OCI-LY7 (cell line): ENCODE data around the gene JPT1. TPM values are rescaled to one million over a fixed set of nuclear protein-coding genes. Genes with fewer than 3 reads are reported as not detected.

Source experiments
- BruUV-seq: library from RNA; stranded (reverse); fragments of 400-500 nt; replicated peaks from 2 replicates; lab custom pipeline; 2021; lab: Mats Ljungman, UMichigan
- CTCF ChIA-PET: fragments of 300-600 bp; sonication (Branson Sonifier 250); formaldehyde crosslinking; loops from one replicate; lab custom pipeline; 2022; ENCODE audit warnings: antibody characterized with exemption; ENCODE audit not compliant: unreplicated experiment; lab: Charles Lee
- POLR2A ChIA-PET: fragments of 300-600 bp; sonication (Branson Sonifier 250); formaldehyde crosslinking; loops from one replicate; lab custom pipeline; 2022; ENCODE audit warnings: antibody characterized with exemption; lab: Charles Lee
- DNase-seq: peaks from one replicate; pipeline ENCODE4 v3.0.0-alpha.2; 2015; ENCODE audit warnings: low spot score
- H2AFZ ChIP-seq: fragments of 200-600 bp; sonication (generic), shearing (Covaris generic); 2 replicates; pipeline ENCODE4 v1.6.1; 2014; ENCODE audit warnings: mild to moderate bottlenecking, antibody characterized with exemption, low read length, moderate library complexity
- H3K27ac ChIP-seq: fragments of 200-600 bp; sonication (generic); 2 replicates; pipeline ENCODE4 v1.5.1; 2014; ENCODE audit warnings: mixed run types, low read depth, mild to moderate bottlenecking, moderate library complexity, low read length, inconsistent platforms; ENCODE audit not compliant: poor library complexity, severe bottlenecking
- H3K36me3 ChIP-seq: fragments of 200-600 bp; sonication (generic); 2 replicates; pipeline ENCODE4 v1.6.1; 2014; ENCODE audit warnings: mild to moderate bottlenecking, antibody characterized with exemption, low read length, moderate library complexity, mixed read lengths; ENCODE audit not compliant: insufficient read depth
- H3K4me1 ChIP-seq: fragments of 200-600 bp; sonication (generic); 2 replicates; pipeline ENCODE4 v1.5.1; 2014; ENCODE audit warnings: mild to moderate bottlenecking, low read length; ENCODE audit not compliant: insufficient read depth, poor library complexity, severe bottlenecking
- H3K4me2 ChIP-seq: fragments of 200-600 bp; sonication (generic); 2 replicates; pipeline ENCODE4 v1.6.1; 2014; ENCODE audit warnings: mild to moderate bottlenecking, low read length
- H3K4me3 ChIP-seq: fragments of 200-600 bp; sonication (generic); 2 replicates; pipeline ENCODE4 v1.5.1; 2014; ENCODE audit warnings: mild to moderate bottlenecking, low read depth, low read length; ENCODE audit not compliant: poor library complexity, severe bottlenecking
- H3K79me2 ChIP-seq: fragments of 200-600 bp; sonication (generic); 2 replicates; pipeline ENCODE4 v1.6.1; 2016; ENCODE audit warnings: low read depth, mild to moderate bottlenecking, low read length, moderate library complexity, mixed read lengths; ENCODE audit not compliant: insufficient read depth
- H3K9me2 ChIP-seq: fragments of 200-600 bp; sonication (generic); 2 replicates; pipeline ENCODE4 v1.6.1; 2016; ENCODE audit warnings: mild to moderate bottlenecking, low read length, mixed read lengths; ENCODE audit not compliant: insufficient read depth
- H3K9me3 ChIP-seq: fragments of 200-600 bp; sonication (generic); 2 replicates; pipeline ENCODE4 v1.6.1; 2014; ENCODE audit warnings: mild to moderate bottlenecking, mixed run types, low read length, mixed read lengths
- H4K20me1 ChIP-seq: fragments of 200-600 bp; sonication (generic); 2 replicates; pipeline ENCODE4 v1.6.1; 2014; ENCODE audit warnings: mild to moderate bottlenecking, antibody characterized with exemption, low read length, moderate library complexity, mixed read lengths; ENCODE audit not compliant: insufficient read depth
- EZH2phosphoT487 ChIP-seq: fragments of 200-600 bp; sonication (generic); IDR thresholded peaks from 2 replicates; pipeline ENCODE4 v1.6.1; 2018; ENCODE audit warnings: low read depth, borderline replicate concordance, mild to moderate bottlenecking, mixed run types, antibody characterized with exemption, low read length, moderate library complexity, mixed read lengths
- intact Hi-C: fragments of 100-400 bp; cut with micrococcal nuclease; formaldehyde crosslinking; loops from one replicate; pipeline ENCODE4 v1.10.0; 2022; ENCODE audit not compliant: unreplicated experiment
- total RNA-seq, 2 experiments: library from RNA; depleted of rRNA in 1 of 2; stranded (reverse); fragments of >200 nt in 1 of 2; shearing (Covaris generic) in 1 of 2; gene quantifications; 2 replicates each; pipeline ENCODE4 v1.2.3, GENCODE V29; 2014 to 2022
- TF ChIP-seq, protein P1 (sequence below): fragments of 200-600 bp; sonication (generic); conservative IDR thresholded peaks from 2 replicates; pipeline ENCODE4 v1.5.1; 2014; ENCODE audit warnings: mild to moderate bottlenecking, antibody characterized with exemption, low read length, moderate library complexity, mixed read lengths

The JPT1 gene
- total RNA-seq, 2 experiments from 2014 or later: 121 to 251 TPM

DNA sequence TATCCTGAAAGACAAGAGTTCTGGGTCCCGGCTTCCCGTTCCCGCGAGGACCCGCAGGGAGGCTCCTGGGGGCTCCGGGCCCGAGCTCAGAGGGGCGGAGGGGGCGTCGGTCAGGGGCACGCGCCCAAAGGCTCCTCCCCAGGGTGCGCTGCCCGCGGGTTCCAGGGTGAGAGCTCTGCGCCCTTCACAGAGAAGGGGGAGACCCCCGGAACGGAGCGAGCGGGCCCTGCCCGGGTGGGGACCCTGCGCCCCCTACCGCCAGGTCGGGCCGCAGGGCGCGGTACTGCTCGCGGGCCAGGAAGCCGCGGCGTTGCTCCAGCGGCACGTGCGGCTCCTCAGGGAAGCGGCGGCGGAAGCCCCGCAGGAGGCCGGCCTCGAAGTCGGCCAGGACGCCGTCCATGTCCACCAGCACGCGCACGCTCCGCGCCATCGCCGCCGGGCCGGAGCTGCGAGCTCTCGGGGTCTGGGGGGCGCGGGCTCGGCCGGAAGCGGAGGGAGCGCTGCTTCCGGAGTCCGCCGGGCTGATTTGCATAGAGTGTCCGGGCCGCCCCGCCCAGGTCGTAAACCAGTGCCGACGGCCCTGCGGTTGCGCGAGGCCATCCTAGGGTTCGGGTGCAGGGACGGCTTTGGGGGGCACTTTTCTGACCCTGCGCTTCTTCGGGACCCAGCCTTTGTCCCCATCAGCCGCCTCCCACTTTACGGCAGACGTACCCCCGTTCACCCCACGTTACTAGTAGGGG, 22.9 kb downstream of the JPT1 start, which contains the start of gene NT5C:
Gene NT5C (minus strand): TSS at position 465 of the 740 bp plus-strand sequence. CDS start 35 bp downstream, at position 430.
- Histone ChIP-seq H3K9me3 (no peaks in the 10 kb centered on the region), H3K27ac (peak within 1 kb of the TSS; percentile 69), H3K9me2 (no peaks in the 10 kb centered on the region), H3K4me2 (peak within 1 kb of the TSS; percentile 76), H3K36me3 (peaks cover 43% of the 10 kb centered on the region), H3K4me3 (peak within 1 kb of the TSS; percentile 89), H3K79me2 (peaks cover 17% of the 10 kb centered on the region), H3K4me1 (peaks cover 28% of the 10 kb centered on the region), H2AFZ (peak within 1 kb of the TSS; percentile 61), H4K20me1 (peaks cover 10% of the 10 kb centered on the region)
- TF ChIP-seq EZH2phosphoT487: no peak
- TF ChIP-seq, protein P1, sequence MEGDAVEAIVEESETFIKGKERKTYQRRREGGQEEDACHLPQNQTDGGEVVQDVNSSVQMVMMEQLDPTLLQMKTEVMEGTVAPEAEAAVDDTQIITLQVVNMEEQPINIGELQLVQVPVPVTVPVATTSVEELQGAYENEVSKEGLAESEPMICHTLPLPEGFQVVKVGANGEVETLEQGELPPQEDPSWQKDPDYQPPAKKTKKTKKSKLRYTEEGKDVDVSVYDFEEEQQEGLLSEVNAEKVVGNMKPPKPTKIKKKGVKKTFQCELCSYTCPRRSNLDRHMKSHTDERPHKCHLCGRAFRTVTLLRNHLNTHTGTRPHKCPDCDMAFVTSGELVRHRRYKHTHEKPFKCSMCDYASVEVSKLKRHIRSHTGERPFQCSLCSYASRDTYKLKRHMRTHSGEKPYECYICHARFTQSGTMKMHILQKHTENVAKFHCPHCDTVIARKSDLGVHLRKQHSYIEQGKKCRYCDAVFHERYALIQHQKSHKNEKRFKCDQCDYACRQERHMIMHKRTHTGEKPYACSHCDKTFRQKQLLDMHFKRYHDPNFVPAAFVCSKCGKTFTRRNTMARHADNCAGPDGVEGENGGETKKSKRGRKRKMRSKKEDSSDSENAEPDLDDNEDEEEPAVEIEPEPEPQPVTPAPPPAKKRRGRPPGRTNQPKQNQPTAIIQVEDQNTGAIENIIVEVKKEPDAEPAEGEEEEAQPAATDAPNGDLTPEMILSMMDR: peak; percentile 90
- BruUV-seq: no TSS peak
- intact Hi-C loops: loop anchor here (1.0 to 2.0 kb wide), 3 partner anchors 17 to 51 kb away; partner anchors contain the start of genes JPT1 and SUMO2
- POLR2A ChIA-PET: interaction anchor here (0.6 to 2.3 kb wide), 12 partner anchors 9 to 452 kb away, joined by 3 to 11 read pairs (median 4); partner anchors contain the start of genes ARMC7, MIF4GD and MRPL58
- peak; percentile 95 for DNase-seq
- CTCF ChIA-PET: interaction anchor here (0.5 to 3.4 kb wide), 7 partner anchors 8 to 544 kb away, joined by 3 to 26 read pairs (median 5); partner anchors contain the start of gene MRPL58

DNA sequence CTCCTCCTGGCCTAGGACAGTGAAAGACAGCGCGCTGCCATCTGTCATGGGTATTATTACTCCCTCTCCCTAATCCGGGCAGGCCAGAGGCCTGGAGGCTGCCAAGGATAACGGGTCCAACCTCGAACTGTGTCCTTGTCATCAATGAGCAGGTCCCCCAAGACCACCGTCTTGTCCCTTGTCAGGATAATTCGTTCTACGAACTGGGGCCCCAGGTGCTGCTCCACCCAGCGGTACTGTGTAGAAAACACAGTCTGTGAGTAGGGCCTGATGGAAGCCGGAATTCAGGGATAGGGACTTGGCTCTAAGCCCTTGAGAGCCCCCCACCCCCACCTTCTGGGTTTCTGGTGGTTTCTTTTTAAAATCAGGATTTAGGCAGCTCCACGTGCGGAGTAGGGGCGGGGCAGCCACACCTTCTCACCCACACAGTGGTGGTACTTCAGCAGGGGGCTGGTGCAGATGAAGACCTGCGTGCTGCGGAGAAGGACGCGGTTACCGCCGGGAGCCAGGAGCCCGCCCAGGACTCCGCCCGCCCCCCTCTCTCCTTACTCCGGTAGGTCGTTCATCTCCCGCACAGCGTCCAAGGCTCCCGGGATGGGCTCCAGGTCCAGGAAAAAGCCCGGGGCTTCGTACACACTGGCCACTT, 23.6 kb downstream of the JPT1 start:
- peaks cover 36% of the 10 kb centered on the region for H3K36me3 ChIP-seq
- H2AFZ ChIP-seq: peak overlapping the region; percentile 61
- TSS peak; percentile 69 for BruUV-seq
- H3K4me3 ChIP-seq: peak overlapping the region; percentile 89
- H3K27ac ChIP-seq: peak overlapping the region; percentile 69
- ChIA-PET CTCF (interaction anchor here (0.5 to 3.4 kb wide), 8 partner anchors 8 to 545 kb away, joined by 3 to 26 read pairs (median 6); partner anchors contain the start of gene MRPL58), POLR2A (interaction anchor here (0.6 to 2.3 kb wide), 8 partner anchors 8 to 364 kb away, joined by 3 to 11 read pairs (median 6); partner anchors contain the start of genes ARMC7 and MRPL58)
- peak overlapping the region; percentile 76 for H3K4me2 ChIP-seq
- peaks cover 17% of the 10 kb centered on the region for H3K79me2 ChIP-seq
- peak; percentile 82 for DNase-seq
- TF ChIP-seq, protein P1: peak; percentile 82
- no peak for TF ChIP-seq EZH2phosphoT487
- H3K9me2 ChIP-seq: no peaks in the 10 kb centered on the region
- peaks cover 10% of the 10 kb centered on the region for H4K20me1 ChIP-seq
- intact Hi-C loops: loop anchor here (1.0 to 2.0 kb wide), 3 partner anchors 16 to 52 kb away; partner anchors contain the start of genes JPT1 and SUMO2
- H3K4me1 ChIP-seq: peaks cover 33% of the 10 kb centered on the region
- no peaks in the 10 kb centered on the region for H3K9me3 ChIP-seq
